ENCODE results near the gene TNIP3. TPM values are rescaled to one million over a fixed set of nuclear protein-coding genes. Genes with fewer than 3 reads are reported as not detected.

Gene TNIP3
- total and polyA plus RNA-seq, 2 of the 4 experiments (the other 2 are of a cell fraction): 0.10 to 0.18 TPM

DNA sequence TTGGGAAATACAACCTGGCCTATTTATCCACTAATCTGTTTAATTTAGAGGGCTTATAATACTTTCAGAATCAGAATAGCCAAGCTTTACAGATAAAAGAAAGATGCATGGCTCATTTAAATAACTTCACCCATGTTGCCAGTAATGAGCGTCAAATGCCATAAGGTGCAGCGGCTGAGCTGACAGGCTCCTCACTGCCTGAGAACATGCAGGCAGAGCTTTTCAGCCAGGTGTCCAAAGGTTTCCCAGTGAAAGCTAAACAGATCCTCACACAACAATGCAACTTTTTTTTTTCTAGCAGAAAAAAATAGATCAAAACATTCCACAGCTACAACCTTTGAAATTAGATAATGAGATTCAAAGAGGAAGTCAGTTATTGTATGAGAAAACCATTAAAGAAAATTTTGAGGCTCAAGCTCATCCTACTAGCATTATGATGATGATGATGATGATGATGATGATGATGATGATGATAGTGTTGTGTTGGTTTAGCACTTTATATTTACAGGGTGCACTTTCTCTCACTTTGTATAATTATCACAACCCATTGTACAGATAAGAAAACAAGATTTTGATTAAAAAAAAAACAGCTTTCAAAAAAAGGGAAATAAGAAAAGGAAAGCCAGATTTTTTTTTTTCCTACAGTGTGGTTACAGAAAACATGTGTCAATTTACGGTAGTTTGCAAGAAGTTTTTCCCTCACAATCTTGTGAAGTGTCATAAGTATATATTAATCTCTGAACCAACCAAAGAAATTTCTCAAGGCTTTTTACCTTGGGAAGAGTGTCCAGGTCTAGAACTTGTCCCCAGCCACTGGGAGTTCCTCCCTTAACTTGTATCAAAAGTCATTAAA is 12.2 kb upstream of the TNIP3 start:
- H3K9ac ChIP-seq (ENCODE audit: low read depth, low read length): no peak overlapping the region
- no peak overlapping the region for H2BK20ac ChIP-seq (ENCODE audit: low read depth, low read length)
- in situ Hi-C loops (cut with MboI; ENCODE audit: low sequenced_read_pairs) (loop anchor here (25.0 kb wide), 1 partner anchor 561 kb away; no protein-coding TSS in a partner anchor), intact Hi-C loops (cut with micrococcal nuclease) (no loop called here), dilution Hi-C loops (cut with HindIII; ENCODE audit: low sequenced_read_pairs, unreplicated experiment) (no loop called here)
- no peaks in the 10 kb centered on the region for H4K20me1 ChIP-seq (ENCODE audit: insufficient read depth, low read length)
- no peak overlapping the region for H2AK9ac ChIP-seq (replicated peaks; ENCODE audit: low read depth, low read length, poor library complexity)
- no peaks in the 10 kb centered on the region for H3K9me3 ChIP-seq (ENCODE audit: control insufficient read depth, insufficient read depth, low read length)
- ATAC-seq (ENCODE audit: low read depth) (no peak), DNase-seq (no peak)
- no peaks in the 10 kb centered on the region for H3K4me1 ChIP-seq (ENCODE audit: control insufficient read depth, insufficient read depth, low read length)
- no peak overlapping the region for H3K23ac ChIP-seq (ENCODE audit: low read depth, low read length)
- no peak overlapping the region for H2AFZ ChIP-seq (replicated peaks; ENCODE audit: low read length, poor library complexity)
- no peak overlapping the region for H3K18ac ChIP-seq (ENCODE audit: low read depth, low read length)
- H3K27ac ChIP-seq (ENCODE audit: insufficient read depth, low read length): no peak overlapping the region
- H3K56ac ChIP-seq (ENCODE audit: extremely low read depth, insufficient read depth, low read length): no peak overlapping the region
- H3K79me1 ChIP-seq (ENCODE audit: low read depth in 1 of 2, low read length in 2 of 2): no peaks in the 10 kb centered on the region
- no peak overlapping the region for H4K8ac ChIP-seq (ENCODE audit: low read depth in 2 of 2, low read length in 2 of 2)
- no peak overlapping the region for H3K4me3 ChIP-seq (ENCODE audit: insufficient read depth, low read depth, low read length)
- no peak overlapping the region for H3K14ac ChIP-seq (replicated peaks; ENCODE audit: low read depth, low read length)
- no peak overlapping the region for H3K4ac ChIP-seq (ENCODE audit: low read depth, low read length)
- H3K27me3 ChIP-seq (ENCODE audit: control insufficient read depth, insufficient read depth, low read length): no peaks in the 10 kb centered on the region
- no peak overlapping the region for H3K4me2 ChIP-seq (ENCODE audit: low read depth, low read length)
- H2BK120ac ChIP-seq (ENCODE audit: low read depth, low read length): no peak overlapping the region
- no peak overlapping the region for H2AK5ac ChIP-seq (ENCODE audit: low read depth, low read length)
- WGBS, 2 experiments (ENCODE audit: extremely low coverage in 2 of 2, insufficient read length in 1 of 2): no CpG with 5 or more reads among the region's 3 CpGs
- H3K9me1 ChIP-seq (ENCODE audit: insufficient read depth, low read length): no peaks in the 10 kb centered on the region
- no peak overlapping the region for H4K91ac ChIP-seq (ENCODE audit: insufficient read depth, low read depth, low read length)
- no peak overlapping the region for H2BK15ac ChIP-seq (ENCODE audit: low read depth, low read length)
- no peak overlapping the region for H4K5ac ChIP-seq (ENCODE audit: low read depth, low read length)
- H2BK5ac ChIP-seq (ENCODE audit: low read depth, low read length, poor library complexity, severe bottlenecking): no peak overlapping the region
- BruUV-seq (replicated peaks): no TSS peak
- ChIA-PET CTCF (interaction anchor here (1.1 kb wide), 1 partner anchor 16 kb away, joined by 3 read pairs; no protein-coding TSS in a partner anchor), POLR2A (ENCODE audit: unreplicated experiment) (no interaction called here)
- H3K36me3 ChIP-seq (ENCODE audit: control insufficient read depth, insufficient read depth, low read length): no peaks in the 10 kb centered on the region
- TF ChIP-seq, protein P1, sequence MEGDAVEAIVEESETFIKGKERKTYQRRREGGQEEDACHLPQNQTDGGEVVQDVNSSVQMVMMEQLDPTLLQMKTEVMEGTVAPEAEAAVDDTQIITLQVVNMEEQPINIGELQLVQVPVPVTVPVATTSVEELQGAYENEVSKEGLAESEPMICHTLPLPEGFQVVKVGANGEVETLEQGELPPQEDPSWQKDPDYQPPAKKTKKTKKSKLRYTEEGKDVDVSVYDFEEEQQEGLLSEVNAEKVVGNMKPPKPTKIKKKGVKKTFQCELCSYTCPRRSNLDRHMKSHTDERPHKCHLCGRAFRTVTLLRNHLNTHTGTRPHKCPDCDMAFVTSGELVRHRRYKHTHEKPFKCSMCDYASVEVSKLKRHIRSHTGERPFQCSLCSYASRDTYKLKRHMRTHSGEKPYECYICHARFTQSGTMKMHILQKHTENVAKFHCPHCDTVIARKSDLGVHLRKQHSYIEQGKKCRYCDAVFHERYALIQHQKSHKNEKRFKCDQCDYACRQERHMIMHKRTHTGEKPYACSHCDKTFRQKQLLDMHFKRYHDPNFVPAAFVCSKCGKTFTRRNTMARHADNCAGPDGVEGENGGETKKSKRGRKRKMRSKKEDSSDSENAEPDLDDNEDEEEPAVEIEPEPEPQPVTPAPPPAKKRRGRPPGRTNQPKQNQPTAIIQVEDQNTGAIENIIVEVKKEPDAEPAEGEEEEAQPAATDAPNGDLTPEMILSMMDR (conservative IDR thresholded peaks at IDR 0.05; ENCODE audit: low read depth, low read length): no peak
- TF ChIP-seq MAFK (IDR thresholded peaks at IDR 0.05; ENCODE audit: low read depth, low read length): no peak
- no peak for TF ChIP-seq RAD21 (IDR thresholded peaks at IDR 0.05; ENCODE audit: low read length)
- TF ChIP-seq CHD1 (IDR thresholded peaks at IDR 0.05; ENCODE audit: low read depth, low read length): no peak
- no peak for TF ChIP-seq MAZ (IDR thresholded peaks at IDR 0.05; ENCODE audit: borderline replicate concordance, low read depth, low read length)
- TF ChIP-seq NFE2L2 (IDR thresholded peaks at IDR 0.05; ENCODE audit: low read depth, low read length): no peak
- no peak for TF ChIP-seq RCOR1 (IDR thresholded peaks at IDR 0.05; ENCODE audit: insufficient replicate concordance, low read length)
- no peak for TF ChIP-seq BHLHE40 (IDR thresholded peaks at IDR 0.05; ENCODE audit: low read depth, low read length)
- TF ChIP-seq ELK1 (IDR thresholded peaks at IDR 0.05; ENCODE audit: borderline replicate concordance, low read depth, low read length): no peak
- TF ChIP-seq, protein P2, sequence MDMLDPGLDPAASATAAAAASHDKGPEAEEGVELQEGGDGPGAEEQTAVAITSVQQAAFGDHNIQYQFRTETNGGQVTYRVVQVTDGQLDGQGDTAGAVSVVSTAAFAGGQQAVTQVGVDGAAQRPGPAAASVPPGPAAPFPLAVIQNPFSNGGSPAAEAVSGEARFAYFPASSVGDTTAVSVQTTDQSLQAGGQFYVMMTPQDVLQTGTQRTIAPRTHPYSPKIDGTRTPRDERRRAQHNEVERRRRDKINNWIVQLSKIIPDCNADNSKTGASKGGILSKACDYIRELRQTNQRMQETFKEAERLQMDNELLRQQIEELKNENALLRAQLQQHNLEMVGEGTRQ (IDR thresholded peaks at IDR 0.05; ENCODE audit: low read depth, low read length): no peak
- TF ChIP-seq MXI1 (IDR thresholded peaks at IDR 0.05; ENCODE audit: borderline replicate concordance, low read depth, low read length): no peak
- no peak for TF ChIP-seq CEBPB (IDR thresholded peaks at IDR 0.05; ENCODE audit: low read depth, low read length)
- no peak for TF ChIP-seq SMC3 (IDR thresholded peaks at IDR 0.05; ENCODE audit: low read depth, low read length)
- TF ChIP-seq RFX5 (IDR thresholded peaks at IDR 0.05; ENCODE audit: low read depth, low read length): no peak
- no peak for TF ChIP-seq FOS (IDR thresholded peaks at IDR 0.05; ENCODE audit: low read depth, low read length)
